Fibroblast of the conjunctiva (primary cell): ENCODE measurements around the gene SULT1C4.
"Not testable (repeated sequence)": the region's sequence is repeated elsewhere in the genome, so short reads cannot be mapped to it uniquely, and the experiment has no call there.

Source experiments
- DNase-seq: peaks from one replicate; pipeline ENCODE4 v3.0.0-alpha.2; 2010; ENCODE audit warnings: low read depth

Gene SULT1C4

DNA sequence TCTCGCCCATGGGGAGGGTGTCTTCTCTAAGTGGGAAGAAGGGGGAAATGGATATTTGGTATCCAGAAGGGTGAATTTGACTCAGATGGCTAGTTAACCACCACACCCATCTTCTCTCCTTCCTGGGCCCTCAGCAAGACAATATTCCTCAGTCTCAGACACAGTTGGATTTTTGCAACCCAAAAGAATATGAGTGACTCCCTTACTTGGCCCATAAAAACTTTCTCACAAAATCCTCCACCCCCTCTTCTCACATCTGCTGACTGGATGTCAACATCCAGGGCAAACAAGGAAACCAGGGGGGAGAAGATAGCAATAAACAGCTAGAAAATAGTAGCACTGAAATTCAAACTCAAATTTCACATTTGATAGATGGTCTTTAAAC, 35.9 kb downstream of the SULT1C4 start:
- no peak for DNase-seq

- no peak for DNase-seq
Observed at GRCh38 chr2:108414256-108414876, 36.6 kb downstream of the SULT1C4 start.

GRCh38 chr2:108414945-108415344, 37.2 kb downstream of the SULT1C4 start:
- DNase-seq = no peak

- DNase-seq = no peak
Observed at GRCh38 chr2:108417254-108417653, 39.5 kb downstream of the SULT1C4 start.

DNA sequence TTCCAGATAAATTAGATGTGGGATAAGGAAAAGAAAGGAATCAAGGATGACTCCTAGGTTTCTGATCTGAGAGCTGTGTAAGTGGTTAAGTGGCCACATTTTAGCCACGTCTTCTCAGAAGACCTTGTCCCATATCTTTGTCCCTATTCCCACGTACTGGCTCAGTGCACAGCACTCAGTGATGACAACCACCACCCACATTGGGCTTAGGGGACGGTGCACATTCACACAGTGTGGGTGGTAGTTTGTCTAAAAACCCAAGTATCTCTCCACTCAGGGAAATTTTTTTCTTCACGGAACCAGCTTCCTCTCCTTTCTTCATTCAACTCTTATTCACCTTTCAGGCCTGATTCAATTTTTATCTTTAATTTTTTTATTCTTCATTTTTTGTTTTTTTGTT, 40.7 kb downstream of the SULT1C4 start:
- DNase-seq = no peak

DNA sequence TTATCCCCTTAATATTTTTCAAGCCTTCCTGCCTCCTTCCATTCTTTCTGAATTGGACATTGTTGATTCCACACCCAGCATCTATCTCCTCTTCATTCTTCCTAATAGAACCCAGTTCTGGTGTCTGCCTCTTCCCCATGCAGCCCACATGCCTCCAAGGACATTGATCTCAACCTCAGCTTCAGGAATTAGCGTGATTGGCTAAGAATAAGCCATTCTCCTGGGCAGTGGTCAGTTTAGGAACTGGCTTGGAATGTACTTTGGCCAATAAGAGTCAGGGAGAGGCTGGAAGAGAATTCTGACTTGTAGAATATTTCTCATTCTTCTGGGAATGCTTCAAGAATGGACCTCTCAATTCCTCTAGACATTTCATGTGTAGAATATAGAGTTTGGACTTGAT, 45.3 kb downstream of the SULT1C4 start:
- no peak for DNase-seq

DNA sequence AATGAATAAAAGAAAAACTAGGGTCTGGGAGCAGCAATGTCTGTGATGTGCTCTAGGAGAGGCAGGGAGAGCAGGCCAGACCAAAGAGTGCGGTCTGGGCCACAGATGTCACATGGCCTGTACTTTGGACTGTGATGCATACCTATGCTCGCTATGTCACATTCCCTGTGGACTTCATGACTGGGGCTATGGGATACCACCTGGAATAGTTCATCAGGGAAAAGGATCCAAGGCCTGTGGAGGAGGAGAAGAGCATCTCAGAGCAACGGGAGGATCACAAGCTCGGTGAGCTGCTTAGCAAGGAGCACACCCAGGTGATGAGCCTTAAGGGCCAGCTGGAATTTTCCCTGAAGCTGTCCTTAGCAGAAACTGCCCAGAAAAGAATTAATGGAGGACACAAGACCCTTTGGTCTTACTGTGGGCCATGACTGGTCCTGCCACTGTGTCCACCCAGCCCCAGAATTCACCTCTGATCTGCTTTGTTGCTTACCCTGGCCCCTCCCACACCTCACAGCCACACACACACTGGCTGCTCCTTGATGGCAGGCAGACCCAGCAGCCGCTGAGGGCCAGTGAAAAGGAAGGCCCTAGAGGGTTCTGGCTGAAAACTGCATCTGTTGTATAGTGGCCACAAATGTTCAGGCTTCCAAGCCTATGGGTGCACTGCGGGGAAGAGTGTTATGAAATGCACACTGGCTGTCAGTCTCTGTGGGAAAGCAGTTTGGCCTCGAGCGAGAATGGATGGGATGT, 45.9 kb downstream of the SULT1C4 start:
- no peak for DNase-seq

- DNase-seq = no peak
Observed at GRCh38 chr2:108428286-108429009, 50.7 kb downstream of the SULT1C4 start.

GRCh38 chr2:108435578-108435977, 57.8 kb downstream of the SULT1C4 start:
- DNase-seq = not testable (repeated sequence)

GRCh38 chr2:108436976-108437375, 59.2 kb downstream of the SULT1C4 start:
- DNase-seq = no peak
